ENCODE measurements around the gene GABRR2.
"Not testable (repeated sequence)": the region's sequence is repeated elsewhere in the genome, so short reads cannot be mapped to it uniquely, and the experiment has no call there.

GABRR2 gene

GRCh38 chr6:89255417-89255816 lies 59.7 kb downstream of the GABRR2 start:
- no peak for DNase-seq

DNA sequence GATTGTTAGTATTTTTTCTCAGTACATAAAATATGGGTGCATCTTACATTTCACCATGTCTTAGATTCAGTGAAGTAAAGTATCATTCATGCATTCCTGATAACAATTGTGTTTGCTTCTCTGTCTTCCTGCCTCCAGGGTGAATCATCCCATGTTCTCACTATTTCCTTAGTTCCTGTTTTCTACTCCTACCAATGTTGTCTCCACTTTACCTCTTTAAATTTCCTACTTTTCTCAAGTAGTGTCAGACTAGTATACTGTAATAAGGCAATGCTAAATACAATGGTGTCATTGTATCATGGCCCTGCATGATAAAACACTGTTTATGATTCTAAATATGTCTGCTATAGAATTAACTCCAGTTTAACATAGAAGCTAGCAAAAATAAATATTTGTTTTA lies 60.5 kb downstream of the GABRR2 start:
- no peak for DNase-seq

GRCh38 chr6:89252907-89253306 lies 62.2 kb downstream of the GABRR2 start:
- no peak for DNase-seq

DNA sequence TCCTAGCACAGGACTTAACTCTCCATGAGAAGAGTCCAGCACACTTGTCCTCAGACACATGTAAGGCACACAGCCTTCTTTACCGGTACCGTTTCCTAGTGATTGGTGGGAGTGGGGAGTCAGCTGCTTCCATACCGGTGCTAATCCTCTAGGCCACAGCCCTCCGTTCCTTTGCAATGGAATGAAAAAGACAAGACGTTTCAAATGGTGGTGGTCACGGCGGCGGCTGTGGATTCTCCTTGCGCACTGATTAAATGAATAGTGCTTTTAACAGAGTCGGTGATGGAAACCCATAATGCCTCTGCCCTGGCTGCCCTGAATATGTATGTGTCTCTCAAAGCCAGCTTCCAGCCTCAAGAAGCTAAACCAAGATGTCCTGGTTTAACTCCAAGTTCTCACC lies 63.1 kb downstream of the GABRR2 start:
- DNase-seq: no peak

DNA sequence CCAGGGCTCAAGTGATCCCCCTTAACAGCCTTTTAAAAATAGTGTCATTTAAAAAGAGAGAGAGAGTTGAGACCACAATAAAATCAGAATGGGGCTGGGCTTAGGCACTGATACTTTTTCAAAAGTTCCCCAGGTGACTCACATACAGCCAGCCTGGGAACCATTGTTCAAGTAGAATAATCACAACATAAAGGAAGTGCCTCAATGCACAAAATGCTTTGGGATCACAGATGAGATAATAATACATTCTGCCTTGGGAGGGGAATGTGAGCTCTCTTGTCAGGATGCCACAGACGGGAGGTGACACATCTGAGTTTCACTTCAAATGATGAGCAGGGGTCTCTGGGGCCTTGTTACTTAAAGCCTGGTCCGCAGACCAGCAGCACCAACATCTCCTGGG lies 63.9 kb downstream of the GABRR2 start:
- DNase-seq: no peak

GRCh38 chr6:89250239-89250638 lies 64.9 kb downstream of the GABRR2 start:
- DNase-seq: no peak

GRCh38 chr6:89244241-89244985 lies 70.7 kb downstream of the GABRR2 start:
- DNase-seq: no peak

DNA sequence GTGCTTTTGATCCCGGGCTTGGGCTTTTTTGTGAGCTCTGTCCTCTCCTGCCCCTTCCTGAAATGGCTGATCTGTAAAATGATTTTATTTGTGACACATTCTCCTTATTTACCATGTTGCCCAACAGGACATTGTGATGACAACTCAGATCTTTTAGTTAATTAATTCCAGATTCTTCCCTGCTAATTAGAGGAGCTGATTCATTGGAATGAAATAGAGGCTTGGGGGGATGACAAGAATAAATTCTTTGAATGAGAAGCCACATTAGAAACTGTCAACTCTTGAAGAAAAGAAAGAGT lies 71.8 kb downstream of the GABRR2 start:
- no peak for DNase-seq

DNA sequence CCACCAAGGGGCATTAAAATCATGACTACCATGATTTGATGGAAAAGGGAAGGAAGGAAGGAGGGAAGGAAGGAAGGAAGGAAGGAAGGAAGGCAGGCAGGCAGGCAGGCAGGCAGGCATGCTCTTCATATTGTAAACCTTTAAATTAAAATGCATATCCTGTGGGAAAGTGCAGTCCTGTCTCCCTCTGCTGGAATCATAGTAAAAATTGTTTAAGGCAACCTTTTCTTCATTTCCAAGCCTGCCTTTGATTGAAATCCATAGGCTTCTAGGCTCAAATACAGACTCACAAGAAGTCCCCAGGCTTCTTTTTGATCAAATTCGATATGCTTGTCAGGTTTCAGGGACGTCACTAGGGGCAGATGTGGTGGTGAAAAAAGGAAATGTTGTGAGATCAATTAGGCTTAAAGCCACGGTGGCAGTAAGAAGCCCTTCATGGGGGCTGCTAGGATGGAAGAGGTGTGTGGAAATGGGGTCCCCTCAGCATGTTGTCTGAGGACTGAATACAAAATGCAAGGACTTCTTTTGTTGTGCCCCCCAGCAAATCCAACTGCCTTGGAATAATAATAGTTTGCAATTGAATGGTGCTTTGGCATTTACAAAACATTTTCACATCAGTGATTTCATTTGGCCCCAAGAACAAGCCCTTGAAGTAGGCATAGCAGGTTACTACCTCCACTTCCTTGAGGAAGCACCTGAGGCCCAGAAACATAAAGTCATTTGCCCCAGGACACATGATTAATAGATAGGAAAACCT lies 72.3 kb downstream of the GABRR2 start:
- DNase-seq: peak; percentile 55

DNA sequence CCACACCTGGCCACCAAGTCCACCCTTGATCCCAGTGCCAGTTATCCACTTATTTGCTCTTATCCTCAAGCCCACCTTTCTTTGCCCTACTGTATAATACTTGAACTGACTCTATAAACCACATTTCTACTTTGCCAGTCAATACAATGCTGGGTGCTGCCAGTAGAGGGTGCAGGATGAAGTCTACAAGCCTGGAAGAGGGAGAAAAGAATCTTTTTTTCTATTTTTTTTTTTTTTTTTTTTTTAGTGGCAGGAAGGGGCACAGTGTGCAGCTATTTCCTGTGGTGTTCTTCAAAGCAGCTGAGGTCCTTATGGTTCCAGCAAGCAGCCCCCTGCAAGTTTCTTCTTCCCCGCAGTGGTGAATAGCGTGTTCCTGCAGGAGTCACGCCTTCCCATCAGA lies 75.8 kb downstream of the GABRR2 start:
- DNase-seq: no peak

DNA sequence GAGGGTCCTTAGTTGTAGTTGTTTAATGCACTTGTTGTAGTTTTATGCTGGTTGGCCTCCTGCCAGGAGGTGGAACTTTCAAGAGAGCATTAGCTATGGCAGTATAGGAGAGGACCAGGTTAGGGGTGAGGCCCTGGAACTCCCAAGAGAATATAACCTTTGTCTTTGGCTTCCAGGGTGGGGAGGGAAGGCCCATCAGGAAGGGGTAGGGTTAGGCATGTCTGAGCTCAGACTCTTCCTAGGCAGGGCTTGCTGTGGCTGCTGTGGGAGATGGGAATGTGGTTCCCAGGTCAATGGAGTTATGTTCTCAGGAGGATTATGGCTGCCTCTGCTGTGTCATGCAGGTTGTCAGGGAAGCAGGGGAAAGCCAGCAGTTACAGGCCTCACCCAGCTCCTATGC lies 77.9 kb downstream of the GABRR2 start:
- DNase-seq: no peak

GRCh38 chr6:89233605-89234004 lies 81.5 kb downstream of the GABRR2 start:
- DNase-seq: not testable (repeated sequence)

DNA sequence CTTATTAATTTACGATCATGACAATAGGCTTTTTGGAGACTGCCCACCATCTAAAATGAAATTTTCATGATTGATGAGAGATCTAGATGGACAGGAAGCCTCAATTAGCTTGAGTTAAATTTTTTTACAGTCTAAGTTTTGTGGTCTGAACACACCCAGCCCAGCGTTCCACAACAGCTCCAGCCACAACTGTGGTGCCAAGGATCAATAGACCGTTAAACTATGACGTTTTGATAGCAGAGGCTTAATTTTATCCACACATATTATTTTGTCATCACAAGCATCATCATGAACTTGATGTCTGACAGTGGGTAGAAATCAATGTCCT lies 92.4 kb downstream of the GABRR2 start:
- DNase-seq: no peak

- no peak for DNase-seq
These were observed 93.0 kb downstream of the GABRR2 start for GRCh38 chr6:89221971-89222711.

DNA sequence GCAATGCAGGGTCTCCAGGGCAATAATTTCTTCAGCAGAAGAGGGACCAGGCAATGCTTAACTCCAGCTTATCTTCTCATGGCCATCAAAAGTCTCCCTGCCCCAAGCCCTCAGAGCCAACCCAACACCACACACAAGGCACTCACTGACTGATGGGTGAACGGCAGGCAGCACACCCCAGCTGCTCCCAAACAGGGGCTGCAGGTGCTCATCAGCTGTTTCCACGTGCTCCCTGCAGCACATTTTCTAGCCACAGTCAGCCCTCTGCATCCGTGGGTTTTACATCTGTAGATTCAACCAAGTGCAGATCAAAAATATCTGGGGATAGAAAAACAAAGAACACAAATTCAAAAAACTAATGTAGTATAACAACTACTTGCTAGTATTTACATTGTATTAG lies 94.0 kb downstream of the GABRR2 start:
- no peak for DNase-seq

DNA sequence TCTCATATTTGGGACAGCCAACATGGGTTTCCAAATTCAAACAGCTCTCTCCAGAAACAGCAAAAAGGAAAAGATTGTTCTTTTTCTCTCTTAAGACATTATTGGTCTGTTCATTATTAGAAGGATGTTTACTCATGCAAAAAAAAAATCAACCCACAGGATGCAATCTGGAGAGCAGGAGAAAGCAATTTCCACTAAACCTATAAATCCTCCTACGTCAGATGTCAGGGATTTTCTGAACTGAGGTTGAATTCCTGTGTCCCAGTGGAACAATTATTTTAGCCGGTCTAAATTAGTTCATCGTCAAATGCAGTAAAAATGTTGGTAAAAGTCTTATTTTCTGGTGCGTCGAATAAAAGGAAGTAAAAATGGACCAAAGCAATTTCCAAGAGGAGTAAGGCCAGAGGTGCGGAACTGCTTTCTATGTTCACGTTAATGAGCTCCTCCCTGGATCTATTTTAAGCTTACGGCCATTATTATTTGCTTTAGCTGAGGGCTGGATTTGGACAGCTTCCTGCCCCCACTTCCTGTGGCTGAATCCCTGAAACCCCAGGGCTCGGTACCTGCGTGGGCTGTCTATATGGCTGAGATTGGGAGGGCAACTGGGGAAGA lies 97.7 kb downstream of the GABRR2 start, which contains the start of gene GABRR1:
Gene GABRR1 (minus strand): TSS at position 60 of the 612 bp plus-strand sequence. CDS start 36 bp downstream, at position 24.
- no peak for DNase-seq

GRCh38 chr6:89216411-89216810 lies 98.7 kb downstream of the GABRR2 start:
- DNase-seq: no peak

DNA sequence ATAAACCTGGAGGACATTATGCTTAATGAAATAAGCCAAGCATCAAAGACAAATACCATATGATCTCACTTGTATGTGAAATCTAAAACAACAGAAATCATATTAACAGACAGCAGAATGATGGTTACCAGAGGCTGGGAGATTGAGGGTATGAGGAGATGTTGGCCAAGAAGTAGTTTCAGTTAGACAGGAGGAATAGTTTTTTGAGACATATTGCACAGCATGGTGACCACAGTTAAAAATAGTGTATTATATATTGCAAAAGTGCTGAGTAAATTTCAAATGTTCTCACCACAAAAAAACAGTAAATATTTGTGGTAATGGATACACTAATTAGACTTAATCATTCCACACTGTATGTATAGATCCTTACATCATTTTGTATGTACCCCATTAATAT lies 99.7 kb downstream of the GABRR2 start:
- DNase-seq: no peak

DNA sequence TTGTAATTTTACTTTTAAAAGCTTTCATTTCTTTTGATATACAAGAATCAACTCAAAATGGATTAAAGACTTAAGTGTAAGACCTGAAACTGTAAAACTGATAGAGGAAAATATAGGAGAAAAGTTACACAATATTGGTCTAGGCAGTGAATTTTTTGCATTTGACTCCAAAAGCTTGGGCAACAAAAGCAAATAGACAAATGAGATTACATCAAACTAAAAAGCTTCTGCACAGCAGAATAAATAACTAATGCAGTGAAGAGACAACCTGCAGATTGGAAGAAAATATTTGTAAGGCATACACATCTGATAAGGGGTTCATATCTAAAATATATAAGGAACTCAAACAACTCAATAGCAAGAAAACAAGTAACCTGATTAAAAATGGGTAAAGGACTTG lies 100.9 kb downstream of the GABRR2 start:
- DNase-seq: no peak

DNA sequence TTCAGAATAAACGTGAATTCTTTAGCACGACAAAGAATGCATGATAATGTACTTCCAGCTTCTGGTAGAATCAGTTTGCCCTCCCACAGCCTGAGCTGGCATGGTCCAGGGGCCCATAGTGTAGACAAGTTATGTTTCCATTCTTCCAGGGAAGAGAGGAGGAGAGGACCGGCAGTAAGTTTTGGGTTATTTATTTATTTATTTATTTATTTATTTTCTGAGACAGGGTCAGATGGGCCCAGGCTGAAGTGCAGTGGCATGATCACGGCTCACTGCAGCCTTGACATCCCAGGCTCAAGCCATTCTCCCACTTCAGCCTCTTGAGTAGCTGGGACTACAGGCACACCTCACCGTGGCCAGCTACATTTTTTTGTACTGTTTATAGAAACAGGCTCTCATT lies 102.6 kb downstream of the GABRR2 start:
- DNase-seq: no peak

DNA sequence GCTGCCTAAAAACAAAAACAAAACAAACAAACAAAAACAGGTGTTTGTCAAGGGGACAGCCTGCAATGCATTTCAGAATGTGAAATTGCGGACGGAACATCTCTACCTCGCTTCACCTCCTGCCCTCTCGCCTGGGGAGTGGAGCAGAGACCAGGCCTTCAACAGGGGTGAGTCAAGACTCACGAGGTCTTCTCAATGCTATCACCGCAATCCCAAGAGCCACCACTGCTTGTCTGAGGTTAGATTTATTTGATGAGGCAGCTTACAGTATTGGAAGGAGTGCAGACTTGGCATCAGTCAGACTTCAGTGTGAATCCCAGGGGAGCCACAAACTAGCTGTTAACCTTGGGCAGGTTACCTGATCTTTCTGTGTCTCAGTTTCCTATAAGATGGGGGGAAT lies 105.6 kb downstream of the GABRR2 start:
- DNase-seq: no peak

- DNase-seq: no peak
These were observed 106.5 kb downstream of the GABRR2 start for GRCh38 chr6:89208551-89208950.

All from NCI-H748 treated with DMSO at 0.1 percent for 48 hours (cell line).